ENCODE measurements around the gene CD200R1.

DNA sequence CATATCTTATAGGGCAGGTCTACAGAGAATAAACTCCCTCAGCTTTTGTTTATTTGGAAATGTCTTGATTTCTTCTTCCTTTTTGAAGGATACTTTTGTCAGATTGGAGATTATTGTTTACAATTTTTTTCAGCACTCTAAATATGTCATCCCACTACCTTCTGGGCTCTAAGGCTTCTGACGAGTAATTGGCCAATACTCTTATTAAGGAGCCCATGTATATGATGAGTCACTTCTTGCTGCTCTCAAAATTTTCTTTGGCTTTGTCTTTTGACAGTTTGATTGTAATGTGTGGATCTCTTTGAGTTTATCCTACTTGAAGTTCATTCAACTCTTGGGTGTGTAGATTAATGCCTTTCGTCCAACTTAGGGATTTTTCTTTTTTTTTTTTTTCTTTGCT, 99.3 kb downstream of the CD200R1 start:
- no peak for TF ChIP-seq JDP2 (CRISPR knock-in tag; IDR thresholded peaks at IDR 0.05; ENCODE audit: borderline replicate concordance)
- TF ChIP-seq POLR2AphosphoS5 (IDR thresholded peaks at IDR 0.05; ENCODE audit: low read depth, low read length) = no peak
- no peak for TF ChIP-seq JUNB (CRISPR knock-in tag; IDR thresholded peaks at IDR 0.05; ENCODE audit: borderline replicate concordance)

Data from HepG2 (cell line).